NCI-H345 treated with DMSO at 0.1 percent for 48 hours (cell line): ENCODE data around the gene SOX11.

Experiments used
- DNase-seq: peaks from one replicate; lab custom pipeline; 2025; ENCODE audit not compliant: unreplicated experiment; lab: John Stamatoyannopoulos, UW

The SOX11 gene

DNA sequence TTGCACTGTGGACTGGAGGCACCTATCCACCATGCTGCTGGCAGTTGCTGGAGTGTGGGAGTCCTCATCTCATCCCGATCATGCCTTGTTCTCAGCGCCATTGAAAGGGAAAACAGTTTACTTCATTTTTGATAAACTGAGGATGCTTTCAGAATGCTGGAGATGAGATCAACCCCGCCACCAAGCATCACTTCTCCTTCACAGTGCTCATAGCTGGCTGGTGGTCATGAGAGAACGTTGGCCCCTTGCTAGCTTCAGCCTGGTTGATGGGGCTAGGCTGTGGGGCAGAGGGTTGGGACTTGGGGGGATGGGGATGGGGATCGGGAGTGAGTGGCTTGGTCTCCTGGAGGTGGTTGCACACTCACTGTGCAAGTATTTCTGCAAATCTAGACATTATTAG lies 30.1 kb downstream of the SOX11 start:
- DNase-seq = no peak

DNA sequence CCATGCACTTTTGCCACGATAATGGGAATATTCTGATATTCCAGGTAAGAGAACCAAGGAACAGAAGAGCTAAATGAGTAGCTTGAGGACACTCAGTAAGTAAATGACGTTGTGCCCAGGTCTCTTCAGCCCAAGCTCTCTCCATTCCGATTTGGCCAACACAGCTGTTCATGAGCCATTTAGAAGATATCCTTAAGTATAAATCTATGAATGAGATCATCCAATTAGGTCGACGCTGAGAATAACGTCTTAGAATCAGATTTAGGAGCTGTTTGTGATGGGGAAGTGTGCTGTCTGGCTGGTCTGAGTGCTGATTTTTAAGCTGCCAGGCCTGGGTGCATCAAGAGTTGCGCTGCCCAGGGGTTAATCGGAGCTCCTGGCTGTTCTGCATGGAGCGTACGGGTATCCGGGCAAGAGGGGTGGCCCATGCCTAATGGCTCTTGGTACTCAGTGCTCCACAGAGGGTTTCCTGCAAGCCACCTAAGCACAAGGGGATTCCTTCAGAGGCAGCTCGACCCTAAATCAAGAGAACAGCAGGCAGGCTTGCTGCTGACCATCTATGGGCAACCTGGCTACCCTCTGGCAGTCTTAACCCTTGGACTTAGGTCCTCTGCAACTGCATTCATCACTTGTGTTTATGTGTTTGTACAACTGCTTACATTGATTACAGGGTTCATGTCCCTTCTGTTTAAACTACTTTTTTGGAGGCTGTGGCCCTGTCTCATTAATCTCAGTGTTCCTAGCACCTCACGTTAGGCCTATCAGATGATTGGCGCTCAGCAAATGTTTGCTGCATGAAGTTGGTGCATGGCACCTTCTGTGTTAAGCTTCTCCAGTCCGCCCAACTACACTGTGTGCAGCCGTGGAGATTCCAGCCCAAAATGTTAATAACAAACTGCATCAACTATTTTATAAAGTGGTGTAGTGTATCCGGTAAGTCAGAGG lies 31.9 kb downstream of the SOX11 start:
- DNase-seq = no peak

GRCh38 chr2:5725072-5725471 lies 32.9 kb downstream of the SOX11 start:
- DNase-seq = no peak

- no peak for DNase-seq
These were observed 33.7 kb downstream of the SOX11 start for GRCh38 chr2:5725794-5726463.

GRCh38 chr2:5727235-5727634 lies 35.1 kb downstream of the SOX11 start:
- DNase-seq = no peak

GRCh38 chr2:5729416-5729815 lies 37.2 kb downstream of the SOX11 start:
- no peak for DNase-seq

DNA sequence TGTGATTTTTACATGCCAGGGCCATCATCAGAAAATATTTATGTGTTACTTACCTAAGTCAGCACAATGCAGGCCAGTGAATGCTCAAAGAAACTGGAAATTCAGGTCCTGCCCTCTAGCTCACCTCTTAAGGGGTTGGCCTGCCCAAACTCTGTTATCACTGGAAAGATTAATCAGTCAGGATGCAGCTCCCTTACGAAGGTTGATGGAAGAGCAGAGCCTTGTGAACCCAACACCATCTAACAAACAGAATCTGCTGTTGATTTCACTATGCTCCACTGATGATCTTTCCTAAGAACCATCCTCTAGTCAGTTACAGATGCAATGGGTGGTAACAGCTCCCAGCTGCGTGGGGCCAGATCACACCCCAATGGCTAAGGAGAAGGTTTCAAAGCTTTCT lies 38.2 kb downstream of the SOX11 start:
- no peak for DNase-seq

DNA sequence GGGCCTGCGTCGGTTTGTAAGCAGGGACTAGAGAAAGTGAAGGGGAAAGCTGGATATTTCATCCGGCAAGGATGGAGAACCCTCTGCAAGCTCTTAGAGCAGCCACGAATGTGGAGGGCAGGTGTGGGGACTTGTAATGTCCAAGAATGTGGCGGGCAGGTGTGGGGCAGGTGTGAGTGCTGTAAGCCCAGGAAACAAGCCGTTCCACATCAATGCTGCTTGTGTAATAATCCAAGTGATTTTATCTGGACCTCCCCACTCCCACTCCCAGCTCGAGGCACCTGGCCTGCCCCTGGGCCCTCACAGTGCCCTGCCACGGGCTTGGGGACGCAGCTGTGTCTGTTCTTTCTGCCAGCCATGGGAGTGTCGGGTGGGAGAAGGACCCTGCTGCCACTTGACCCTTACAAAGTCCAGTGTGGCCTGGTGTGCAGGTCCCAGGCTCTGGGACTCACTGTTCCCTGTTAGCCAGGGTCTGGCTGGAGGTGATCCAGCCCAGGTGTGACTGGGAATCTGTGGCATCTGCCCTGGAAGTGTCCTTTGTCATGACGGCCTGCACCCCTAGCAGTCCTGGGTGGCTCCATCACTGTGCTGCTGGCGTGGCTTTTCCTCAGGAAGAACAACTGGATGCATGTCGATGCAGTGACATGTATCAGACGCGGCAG lies 42.8 kb downstream of the SOX11 start:
- no peak for DNase-seq

DNA sequence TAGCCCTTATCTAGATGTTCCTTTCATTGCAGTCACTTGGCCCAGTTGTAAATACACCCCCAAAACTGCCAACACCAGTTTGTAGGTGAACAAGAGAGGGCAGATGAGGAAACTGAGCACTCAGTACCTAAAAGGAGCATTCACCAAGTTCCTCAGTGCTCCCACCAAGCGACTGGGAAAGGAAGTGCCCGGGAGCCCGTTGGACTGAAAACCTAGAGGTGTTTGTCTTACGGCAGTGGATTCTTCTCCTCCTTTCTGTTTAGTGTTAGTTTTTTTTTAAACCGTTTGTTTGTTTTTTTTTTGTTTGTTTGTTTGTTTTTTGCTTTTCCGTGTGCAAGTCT lies 43.3 kb downstream of the SOX11 start:
- DNase-seq = no peak

- DNase-seq = no peak
These were observed 43.9 kb downstream of the SOX11 start for GRCh38 chr2:5736050-5736449.

- no peak for DNase-seq
These were observed 44.7 kb downstream of the SOX11 start for GRCh38 chr2:5736886-5737285.

- no peak for DNase-seq
These were observed 47.9 kb downstream of the SOX11 start for GRCh38 chr2:5740053-5740452.

DNA sequence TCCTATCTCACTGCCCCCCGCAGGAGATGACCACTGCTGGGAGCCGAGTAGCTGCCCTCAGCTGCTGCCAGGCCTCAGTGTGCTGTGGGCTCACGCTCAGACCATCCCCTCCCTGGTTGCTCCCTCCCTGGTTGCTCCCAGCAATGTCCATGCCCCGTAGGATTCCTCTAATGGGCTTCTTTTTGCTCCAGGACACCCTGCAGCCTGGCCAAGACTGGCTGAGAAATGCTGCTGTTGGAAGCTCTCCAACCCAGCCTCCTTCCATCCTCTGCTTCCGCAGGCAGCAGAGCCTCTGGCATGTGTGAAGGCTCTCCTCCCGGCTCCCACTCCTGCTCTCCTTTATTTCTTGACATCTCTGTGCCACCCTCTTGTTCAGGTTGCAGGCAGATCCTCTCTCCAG lies 48.6 kb downstream of the SOX11 start:
- DNase-seq = no peak

DNA sequence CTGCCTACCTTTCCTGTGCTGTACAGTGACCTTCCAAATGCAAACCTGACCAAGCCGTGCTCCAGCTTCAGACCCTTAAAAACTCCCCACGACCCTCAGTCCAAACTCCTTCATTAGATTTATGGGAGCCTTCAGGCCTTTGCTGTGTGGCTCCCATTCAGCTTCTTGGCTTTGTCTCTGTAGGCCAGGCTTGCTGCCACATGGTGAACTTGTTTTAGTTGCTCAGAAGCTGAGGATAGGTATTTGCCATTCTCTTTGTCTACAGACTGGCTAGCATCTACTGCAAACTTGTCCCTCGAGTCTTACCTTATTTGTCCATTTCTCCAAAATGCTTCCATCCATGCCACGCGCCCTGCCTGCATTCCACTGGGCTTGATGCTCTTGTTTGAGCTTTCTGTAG lies 49.1 kb downstream of the SOX11 start:
- DNase-seq = no peak

DNA sequence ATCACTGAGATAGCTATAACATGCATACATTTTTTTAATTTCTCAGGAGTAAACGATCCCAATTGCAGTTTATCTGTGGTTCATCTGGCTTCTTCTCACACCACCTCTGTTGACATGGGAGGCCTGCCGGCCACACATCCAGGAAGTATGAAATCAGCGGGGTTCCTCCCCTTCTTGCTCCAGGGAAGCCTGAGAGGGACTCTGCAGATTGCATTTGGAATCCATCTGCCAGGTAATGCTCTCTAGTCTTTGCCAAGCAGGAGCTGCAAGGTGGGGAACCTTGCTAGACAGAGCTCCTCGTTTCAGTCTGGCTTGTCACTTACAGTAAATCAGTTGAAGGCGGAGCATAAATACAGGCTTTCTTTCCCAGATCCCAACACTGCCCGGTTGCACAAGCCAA lies 49.9 kb downstream of the SOX11 start:
- no peak for DNase-seq

GRCh38 chr2:5748391-5748790 lies 56.2 kb downstream of the SOX11 start:
- DNase-seq = no peak

DNA sequence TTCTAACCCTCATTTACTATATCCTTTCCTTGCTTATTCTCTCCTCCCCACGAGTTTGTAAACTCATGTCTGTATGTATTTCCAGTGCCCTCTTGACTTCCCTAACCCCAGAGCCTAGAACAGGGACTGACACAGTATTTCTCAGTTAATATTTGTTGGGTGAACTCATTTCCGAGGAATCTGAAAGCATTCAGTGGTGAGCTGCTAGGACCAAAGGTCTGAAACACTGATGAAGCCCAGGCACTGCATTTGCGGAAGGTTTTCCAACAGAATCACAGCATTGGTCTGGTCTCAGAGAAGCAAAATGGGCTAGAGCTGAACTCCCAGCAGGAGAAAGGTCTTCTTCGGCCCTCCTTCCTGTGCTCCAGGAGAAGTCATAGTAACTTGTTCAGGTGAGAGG lies 56.8 kb downstream of the SOX11 start:
- DNase-seq = no peak

GRCh38 chr2:5749347-5749746 lies 57.2 kb downstream of the SOX11 start:
- no peak for DNase-seq
